Stimulated activated CD8-positive, alpha-beta memory T cell treated with anti-CD3 and anti-CD28 coated beads, Interleukin-4, amount 100 ng/mL, for 1 hour (primary cell): ENCODE measurements around the gene TACC2.

Source experiments
- DNase-seq, 2 donors: peaks; one replicate each; pipeline ENCODE4 v3.0.0-alpha.2; 2020; ENCODE audit warnings: low read depth in 2 of 2, low spot score in 1 of 2

The TACC2 gene

DNA sequence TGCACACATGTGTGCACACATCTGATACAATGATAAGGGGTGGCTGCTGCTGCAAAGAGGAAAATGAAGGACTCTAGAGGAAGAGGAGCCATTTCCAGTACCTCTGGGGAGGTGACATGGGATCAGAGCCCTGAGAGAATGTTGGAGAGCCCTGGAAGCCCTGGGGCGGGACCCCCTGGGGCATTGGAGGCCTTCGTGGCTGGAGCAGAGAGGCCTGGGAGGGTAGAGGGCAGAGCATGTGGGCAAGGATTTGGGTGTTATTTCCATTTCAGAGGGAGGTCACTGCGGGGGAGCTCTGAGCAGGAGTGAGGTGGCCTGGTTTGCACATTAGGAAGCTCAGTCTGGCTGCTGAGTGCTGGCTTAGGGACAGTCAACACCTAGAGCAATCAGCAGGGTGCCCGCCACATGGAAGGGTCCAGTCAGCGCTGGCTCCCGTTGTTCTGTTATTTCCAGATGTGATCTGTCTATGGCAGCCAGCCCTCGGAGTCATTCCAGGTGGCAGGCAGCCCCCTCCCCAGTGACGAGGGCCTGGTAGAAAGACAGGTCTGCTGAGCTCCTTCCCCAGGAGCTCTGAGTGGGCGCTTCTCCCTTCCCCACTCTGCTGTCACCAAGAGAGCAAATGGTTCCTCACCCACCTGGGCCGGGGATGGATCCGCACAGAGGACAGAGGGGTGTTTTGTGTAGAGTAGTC is 258.0 kb downstream of the TACC2 start:
- no peak for DNase-seq

GRCh38 chr10:122248356-122249302 is 259.7 kb downstream of the TACC2 start:
- DNase-seq = no peak

GRCh38 chr10:122249303-122249850 is 260.4 kb downstream of the TACC2 start:
- no peak for DNase-seq

DNA sequence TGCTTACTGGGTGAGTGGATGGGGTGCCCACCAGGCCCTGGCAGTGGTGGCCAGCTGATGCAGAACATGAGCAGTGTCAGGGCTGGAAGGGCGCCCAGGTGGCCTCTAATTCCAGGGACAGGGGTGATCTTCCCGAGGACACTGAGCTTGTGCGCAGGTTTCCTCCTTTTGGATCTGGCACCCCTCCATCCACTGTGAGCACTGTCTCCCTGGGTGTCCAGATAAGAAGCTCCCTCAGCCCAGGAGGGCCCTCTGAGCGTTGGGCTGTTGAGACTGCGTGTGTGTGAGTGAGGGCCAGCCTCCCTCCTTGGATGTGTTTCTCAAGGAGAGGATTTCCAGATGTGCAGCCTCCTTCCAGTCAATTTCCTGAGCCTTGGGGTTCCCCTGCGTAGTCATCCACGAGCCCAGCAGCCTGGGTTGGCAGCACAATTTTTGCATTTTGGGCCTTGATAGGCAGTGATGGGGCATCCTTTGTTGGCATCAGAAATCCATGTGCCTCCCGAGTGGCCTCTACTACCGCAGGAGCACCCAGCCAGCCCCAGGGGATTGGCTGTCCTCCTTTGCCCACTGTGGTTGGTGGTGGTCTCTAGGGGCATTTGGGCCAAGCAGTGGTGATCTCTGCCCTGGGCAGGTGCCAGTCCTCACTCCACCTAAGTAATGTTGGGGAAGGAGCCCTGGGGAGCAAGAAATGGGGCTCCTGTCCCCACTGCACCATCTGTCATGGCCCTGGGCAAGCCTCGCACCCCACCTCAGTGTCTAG is 261.2 kb downstream of the TACC2 start:
- DNase-seq = no peak

- DNase-seq = no peak
Measured at GRCh38 chr10:122251459-122252255, 262.7 kb downstream of the TACC2 start.

DNA sequence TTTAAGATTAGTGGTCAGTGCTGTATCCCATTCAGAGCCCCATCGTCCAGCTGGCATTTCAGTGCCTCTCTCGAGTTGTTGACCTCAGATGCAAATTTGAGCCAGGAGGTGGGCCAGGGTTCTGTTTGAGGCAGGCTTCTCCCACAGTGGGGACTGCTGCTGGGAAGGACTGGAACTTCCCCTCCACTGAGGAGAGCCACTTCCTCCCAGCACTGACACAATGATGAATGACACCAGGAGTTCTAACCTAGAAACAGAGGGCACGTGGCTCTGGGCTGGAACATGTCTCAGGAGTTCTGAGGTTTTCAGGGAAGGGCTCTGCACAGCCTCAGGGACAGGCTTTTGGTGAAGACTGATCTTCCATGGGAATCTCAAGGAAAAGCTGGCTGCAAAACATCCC is 263.8 kb downstream of the TACC2 start:
- DNase-seq = no peak

DNA sequence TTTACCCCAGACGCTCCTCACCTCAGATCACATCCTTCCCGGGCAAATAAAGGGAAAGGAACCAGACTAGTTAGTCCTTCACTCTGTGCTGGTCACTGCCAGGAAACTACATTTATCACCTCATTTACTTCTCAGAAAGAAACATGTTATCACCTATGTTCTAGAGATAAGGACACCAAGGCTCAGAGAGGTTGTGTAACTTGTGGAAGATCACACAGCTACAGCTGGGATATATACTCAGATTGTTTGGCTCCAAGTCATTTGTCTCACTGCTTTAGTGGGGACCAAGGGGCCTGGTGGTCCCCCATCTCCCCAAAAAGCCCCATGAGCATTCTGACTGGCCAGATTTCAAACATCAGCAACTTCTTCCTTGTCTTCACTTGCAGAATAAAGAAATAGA is 264.6 kb downstream of the TACC2 start:
- no peak for DNase-seq

DNA sequence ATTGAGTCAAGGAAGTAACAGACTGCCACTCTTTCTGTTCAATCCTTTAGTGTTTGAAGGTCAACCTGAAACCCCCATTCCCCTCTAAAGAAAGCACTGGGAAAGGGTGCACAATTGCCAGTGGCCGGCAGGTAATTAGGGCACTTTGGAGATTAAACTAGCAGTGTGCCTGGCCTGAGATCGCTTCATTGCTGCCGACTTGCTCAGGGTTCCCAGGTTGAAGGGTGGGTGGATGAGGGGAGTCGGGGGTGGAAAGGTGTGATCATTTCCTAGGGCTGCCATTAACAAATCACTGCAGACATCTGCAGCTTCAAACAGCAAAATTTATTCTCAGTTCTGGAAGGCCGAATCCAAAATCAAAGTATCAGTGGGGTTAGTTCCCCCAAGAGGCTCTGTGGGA is 265.9 kb downstream of the TACC2 start:
- no peak for DNase-seq

GRCh38 chr10:122255509-122256301 is 266.7 kb downstream of the TACC2 start:
- DNase-seq = no peak

GRCh38 chr10:122257041-122257440 is 268.1 kb downstream of the TACC2 start:
- DNase-seq = no peak

DNA sequence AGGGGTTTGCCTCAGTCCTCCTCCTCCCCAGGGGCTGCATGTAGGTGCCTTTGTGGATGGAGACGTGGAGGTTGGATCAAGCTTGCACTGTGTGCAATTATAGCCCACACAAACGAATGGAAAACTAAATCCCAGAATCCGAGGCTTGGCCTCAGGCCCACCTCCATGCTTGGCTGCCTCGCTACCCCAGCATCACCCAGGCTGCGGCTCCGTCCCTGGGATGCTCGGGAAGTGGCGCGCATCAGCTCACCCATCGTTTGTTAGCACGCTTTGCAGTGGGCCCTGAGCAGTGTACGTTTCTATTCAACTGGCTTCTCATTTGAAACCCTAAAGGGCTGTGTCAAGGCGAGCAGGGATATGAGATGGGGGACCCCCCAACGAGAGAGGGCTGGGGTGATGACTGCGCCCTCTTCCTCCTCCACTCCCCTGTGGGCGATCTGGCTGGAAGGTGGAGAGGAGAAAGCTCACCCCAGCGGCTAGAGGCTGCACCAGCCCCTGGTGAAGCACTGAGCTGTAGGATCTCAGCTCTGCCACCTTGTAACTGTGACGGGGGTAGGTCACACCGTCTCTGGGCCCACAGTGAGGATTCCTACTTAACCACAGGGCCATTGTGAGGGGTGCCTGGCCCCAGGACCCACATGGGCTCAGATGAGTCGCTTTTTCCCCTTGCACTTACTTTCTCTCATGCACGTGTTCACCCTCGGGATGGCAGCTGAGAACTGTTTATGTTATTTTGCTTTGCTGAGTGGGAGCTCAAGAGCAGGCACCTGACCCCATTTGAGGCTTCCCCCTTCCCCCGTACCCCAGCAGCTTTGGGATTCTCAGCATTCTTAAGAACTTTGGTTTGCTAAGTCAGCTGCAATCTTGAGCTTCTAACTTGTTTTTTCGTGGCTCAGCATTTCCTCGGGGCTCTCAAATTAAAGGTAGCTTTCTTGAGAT is 269.4 kb downstream of the TACC2 start:
- DNase-seq = no peak

GRCh38 chr10:122259075-122259466 is 270.1 kb downstream of the TACC2 start:
- no peak for DNase-seq

- DNase-seq = no peak
Measured at GRCh38 chr10:122261584-122261983, 272.6 kb downstream of the TACC2 start.

- no peak for DNase-seq
Measured at GRCh38 chr10:122263971-122264370, 275.0 kb downstream of the TACC2 start.

- DNase-seq = no peak
Measured at GRCh38 chr10:122264436-122264835, 275.5 kb downstream of the TACC2 start.

- DNase-seq = no peak
Measured at GRCh38 chr10:122264931-122265330, 276.0 kb downstream of the TACC2 start.

- DNase-seq = no peak
Measured at GRCh38 chr10:122265896-122266295, 276.9 kb downstream of the TACC2 start.

- DNase-seq = peak; percentile 14 to 15
Measured at GRCh38 chr10:122267849-122268737, 279.1 kb downstream of the TACC2 start.
